H9 (cell line): ENCODE data around the gene ABCE1. TPM values are rescaled to one million over a fixed set of nuclear protein-coding genes. Genes with fewer than 3 reads are reported as not detected.

Source experiments
- DNase-seq: peaks from one replicate; pipeline ENCODE4 v3.0.0-alpha.2; 2017
- H2AFZ ChIP-seq: one replicate; pipeline ENCODE4 v1.6.1; 2013; ENCODE audit warnings: mild to moderate bottlenecking, low read length, control low read depth, moderate library complexity
- H2AK5ac ChIP-seq: 2 replicates; pipeline ENCODE4 v1.6.1; 2013; ENCODE audit warnings: low read length, control low read depth, mixed read lengths; ENCODE audit not compliant: insufficient read length
- H2BK120ac ChIP-seq: one replicate; pipeline ENCODE4 v1.6.1; 2013; ENCODE audit warnings: low read depth, mild to moderate bottlenecking, low read length, control low read depth, inconsistent platforms; ENCODE audit not compliant: poor library complexity, severe bottlenecking
- H2BK12ac ChIP-seq: 2 replicates; pipeline ENCODE4 v1.6.1; 2013; ENCODE audit warnings: low read length, control low read depth, mixed read lengths, low read depth; ENCODE audit not compliant: insufficient read length
- H2BK15ac ChIP-seq: 2 replicates; pipeline ENCODE4 v1.6.1; 2013; ENCODE audit warnings: low read depth, low read length, control low read depth
- H2BK20ac ChIP-seq: one replicate; pipeline ENCODE4 v1.6.1; 2013; ENCODE audit warnings: low read depth, mild to moderate bottlenecking, low read length, control low read depth, inconsistent platforms; ENCODE audit not compliant: poor library complexity, severe bottlenecking
- H2BK5ac ChIP-seq: 2 replicates; pipeline ENCODE4 v1.6.1; 2013; ENCODE audit warnings: low read length, control low read depth, mixed read lengths; ENCODE audit not compliant: insufficient read length
- H3K14ac ChIP-seq: 2 replicates; pipeline ENCODE4 v1.6.1; 2013; ENCODE audit warnings: low read length, control low read depth; ENCODE audit not compliant: insufficient read depth
- H3K18ac ChIP-seq: 2 replicates; pipeline ENCODE4 v1.6.1; 2013; ENCODE audit warnings: low read depth, mild to moderate bottlenecking, mixed read lengths, low read length, control low read depth; ENCODE audit not compliant: insufficient read length
- H3K23ac ChIP-seq: 2 replicates; pipeline ENCODE4 v1.6.1; 2013; ENCODE audit warnings: low read length, control low read depth, mixed read lengths, low read depth; ENCODE audit not compliant: insufficient read length
- H3K23me2 ChIP-seq: 2 replicates; pipeline ENCODE4 v1.6.1; 2013; ENCODE audit warnings: low read depth, mild to moderate bottlenecking, mixed read lengths, low read length, control low read depth; ENCODE audit not compliant: insufficient read length, poor library complexity, severe bottlenecking
- H3K27ac ChIP-seq: 2 replicates; pipeline ENCODE4 v1.5.1; 2013; ENCODE audit warnings: low read length, control low read depth, mixed read lengths, low read depth; ENCODE audit not compliant: insufficient read length
- H3K27me3 ChIP-seq: 2 replicates; pipeline ENCODE4 v1.6.1; 2013; ENCODE audit warnings: low read length, control low read depth, inconsistent platforms; ENCODE audit not compliant: insufficient read depth
- H3K4ac ChIP-seq: 2 replicates; pipeline ENCODE4 v1.6.1; 2013; ENCODE audit warnings: low read depth, mild to moderate bottlenecking, control low read depth, inconsistent platforms, low read length, moderate library complexity
- H3K4me1 ChIP-seq: 2 replicates; pipeline ENCODE4 v1.6.1; 2013; ENCODE audit warnings: low read length, control low read depth, inconsistent platforms; ENCODE audit not compliant: insufficient read depth
- H3K4me2 ChIP-seq: 2 replicates; pipeline ENCODE4 v1.6.1; 2013; ENCODE audit warnings: low read length, control low read depth, mixed read lengths; ENCODE audit not compliant: insufficient read length, insufficient read depth
- H3K56ac ChIP-seq: 2 replicates; pipeline ENCODE4 v1.6.1; 2013; ENCODE audit warnings: low read depth, mild to moderate bottlenecking, mixed read lengths, low read length, control low read depth; ENCODE audit not compliant: insufficient read length
- H3K79me1 ChIP-seq: 2 replicates; pipeline ENCODE4 v1.6.1; 2013; ENCODE audit warnings: low read depth, mild to moderate bottlenecking, moderate library complexity, low read length, control low read depth, inconsistent platforms; ENCODE audit not compliant: insufficient read depth, poor library complexity, severe bottlenecking
- H3K79me2 ChIP-seq: 2 replicates; pipeline ENCODE4 v1.6.1; 2013; ENCODE audit warnings: low read length, control low read depth, inconsistent platforms; ENCODE audit not compliant: insufficient read depth
- H3K9ac ChIP-seq: 2 replicates; pipeline ENCODE4 v1.6.1; 2013; ENCODE audit warnings: low read length, control low read depth, mixed read lengths; ENCODE audit not compliant: insufficient read length; ENCODE audit errors: extremely low read depth
- H3K9me3 ChIP-seq: one replicate; pipeline ENCODE4 v1.6.1; 2013; ENCODE audit warnings: low read depth, low read length, inconsistent platforms; ENCODE audit not compliant: control insufficient read depth
- H3T11ph ChIP-seq: one replicate; pipeline ENCODE4 v1.6.1; 2013; ENCODE audit warnings: mild to moderate bottlenecking, low read length, control low read depth, inconsistent platforms
- H4K20me1 ChIP-seq: one replicate; pipeline ENCODE4 v1.6.1; 2013; ENCODE audit not compliant: control insufficient read depth, insufficient read length, insufficient read depth
- H4K5ac ChIP-seq: 2 replicates; pipeline ENCODE4 v1.6.1; 2013; ENCODE audit warnings: low read depth, mild to moderate bottlenecking, mixed read lengths, low read length, control low read depth; ENCODE audit not compliant: insufficient read length
- H4K8ac ChIP-seq: replicated peaks from 2 replicates; pipeline ENCODE4 v1.6.1; 2013; ENCODE audit warnings: low read length, control low read depth, mixed read lengths, low read depth; ENCODE audit not compliant: insufficient read length
- H4K91ac ChIP-seq: 2 replicates; pipeline ENCODE4 v1.6.1; 2013; ENCODE audit warnings: low read depth, mild to moderate bottlenecking, moderate library complexity, mixed read lengths, low read length, control low read depth; ENCODE audit not compliant: insufficient read length
- H3K27ac Mint-ChIP-seq, 3 experiments: 2 replicates in 2 of 3; 3 replicates in 1 of 3; pipeline ENCODE4 v1.8.0; 2020 to 2021; ENCODE audit warnings: mixed read lengths in 3 of 3, mild to moderate bottlenecking in 1 of 3, moderate library complexity in 1 of 3
- H3K27me3 Mint-ChIP-seq: 2 replicates; pipeline ENCODE4 v1.8.0; 2021; ENCODE audit warnings: low read depth, mild to moderate bottlenecking, moderate library complexity, mixed read lengths
- H3K36me3 Mint-ChIP-seq, 3 experiments: 2 replicates in 2 of 3; 3 replicates in 1 of 3; pipeline ENCODE4 v1.8.0; 2020 to 2021; ENCODE audit warnings: low read depth in 3 of 3, mixed read lengths in 3 of 3; ENCODE audit not compliant: insufficient read depth in 1 of 3
- H3K4me1 Mint-ChIP-seq, 2 experiments: 2 replicates each; pipeline ENCODE4 v1.8.0; 2020; ENCODE audit warnings: mixed read lengths in 2 of 2
- H3K4me3 Mint-ChIP-seq, 2 experiments: 2 replicates in 1 of 2; 3 replicates in 1 of 2; pipeline ENCODE4 v1.8.0; 2020 to 2021; ENCODE audit warnings: mild to moderate bottlenecking in 2 of 2, mixed read lengths in 2 of 2, moderate library complexity in 1 of 2
- H3K9me3 Mint-ChIP-seq, 2 experiments: 2 replicates in 1 of 2; 3 replicates in 1 of 2; pipeline ENCODE4 v1.8.0; 2020; ENCODE audit warnings: mild to moderate bottlenecking in 2 of 2, mixed read lengths in 2 of 2, moderate library complexity in 1 of 2
- CTCF ChIP-seq: fragments of 200-600 bp; sonication (generic); conservative IDR thresholded peaks from 3 replicates; pipeline ENCODE4 v1.8.0; 2021; ENCODE audit warnings: antibody characterized with exemption, mild to moderate bottlenecking
- WGBS: extraction: QIAGEN DNeasy Blood & Tissue Kit; methylation state at CpG from one replicate; pipeline ENCODE4 v1.1.7; 2013; ENCODE audit warnings: missing lambda C conversion rate, low lambda C conversion rate, mixed read lengths; ENCODE audit not compliant: insufficient read length; ENCODE audit errors: extremely low coverage; 5-methylcytosine and 5-hydroxymethylcytosine counted together
- total RNA-seq: library from RNA; stranded (reverse); gene quantifications from 2 replicates; pipeline ENCODE4 v1.2.1, GENCODE V29; 2021

Gene ABCE1
- total RNA-seq, 1 experiment from 2014 or later = 112 TPM

GRCh38 chr4:145167887-145168286, 69.8 kb downstream of the ABCE1 start:
- no peak overlapping the region for H2BK20ac ChIP-seq
- no peaks in the 10 kb centered on the region for H3K27me3 Mint-ChIP-seq
- H2BK5ac ChIP-seq = no peak overlapping the region
- no peak overlapping the region for H2BK120ac ChIP-seq
- H2BK15ac ChIP-seq = no peak overlapping the region
- no peak overlapping the region for H4K8ac ChIP-seq
- no peaks in the 10 kb centered on the region for H3K9me3 ChIP-seq
- H3K4me1 ChIP-seq = no peaks in the 10 kb centered on the region
- no peak for DNase-seq
- no peak overlapping the region for H3K4me2 ChIP-seq
- no CpG with 5 or more reads among the region's 2 CpGs for WGBS
- H3K18ac ChIP-seq = no peak overlapping the region
- H3K79me1 ChIP-seq = peaks cover 3% of the 10 kb centered on the region
- H3K27ac ChIP-seq = no peak overlapping the region
- no peak overlapping the region for H3K9ac ChIP-seq
- no peaks in the 10 kb centered on the region for H3K23me2 ChIP-seq
- H4K91ac ChIP-seq = no peak overlapping the region
- no peak overlapping the region for H3K4ac ChIP-seq
- H3K4me1 Mint-ChIP-seq = no peaks in the 10 kb centered on the region
- H3K14ac ChIP-seq = no peak overlapping the region
- H2BK12ac ChIP-seq = no peak overlapping the region
- no peak overlapping the region for H3K56ac ChIP-seq
- no peak overlapping the region for H2AK5ac ChIP-seq
- no peaks in the 10 kb centered on the region for H3K27me3 ChIP-seq
- no peak for TF ChIP-seq CTCF
- H3T11ph ChIP-seq = no peak overlapping the region
- no peak overlapping the region for H3K23ac ChIP-seq
- H3K9me3 Mint-ChIP-seq = no peaks in the 10 kb centered on the region
- no peak overlapping the region for H4K5ac ChIP-seq
- H3K36me3 Mint-ChIP-seq = peaks cover 21 to 48% (median 44%) of the 10 kb centered on the region in 3 experiments; a peak in 6 of 7 replicates
- H3K4me3 Mint-ChIP-seq = no peak overlapping the region
- H3K79me2 ChIP-seq = no peaks in the 10 kb centered on the region; the same call in 1 of the 2 replicates
- H3K27ac Mint-ChIP-seq = no peak overlapping the region
- H4K20me1 ChIP-seq = no peaks in the 10 kb centered on the region
- H2AFZ ChIP-seq = no peak overlapping the region
